ENCODE data around the gene TGFB1I1. TPM values are rescaled to one million over a fixed set of nuclear protein-coding genes. Genes with fewer than 3 reads are reported as not detected.
"Not testable (repeated sequence)": the region's sequence is repeated elsewhere in the genome, so short reads cannot be mapped to it uniquely, and the experiment has no call there.

The TGFB1I1 gene
- polyA plus RNA-seq, 1 donor from 2014 or later = 0.38 TPM

DNA sequence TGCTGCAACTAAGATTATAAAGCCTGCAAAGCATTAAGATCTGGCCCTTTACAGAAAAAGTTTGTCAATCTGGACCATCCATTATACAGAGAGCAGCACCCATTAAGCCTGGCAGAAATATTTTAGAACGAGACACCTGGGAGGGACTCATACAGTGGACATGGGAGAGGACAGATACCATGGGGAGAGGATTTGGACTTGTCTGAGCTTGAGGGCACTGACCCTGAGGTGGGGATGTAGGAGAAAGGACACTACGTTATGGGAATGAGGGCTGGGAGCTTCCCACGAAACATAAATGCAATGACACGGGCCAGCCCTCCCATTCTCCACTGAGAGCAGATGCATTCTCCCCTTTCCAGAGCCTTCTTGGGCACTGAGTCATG lies 30.0 kb downstream of the TGFB1I1 start:
- H3K9ac ChIP-seq (ENCODE audit: low read length) = no peak overlapping the region
- no peak for TF ChIP-seq MXI1 (conservative IDR thresholded peaks at IDR 0.05; ENCODE audit: poor library complexity, severe bottlenecking)
- no peak for TF ChIP-seq TAF1 (IDR thresholded peaks at IDR 0.05; ENCODE audit: low read depth)
- no peak overlapping the region for H3K4me3 ChIP-seq (ENCODE audit: low read length)
- H3K79me2 ChIP-seq (replicated peaks; ENCODE audit: insufficient read depth, low read length) = no peaks in the 10 kb centered on the region
- no peak overlapping the region for H2AFZ ChIP-seq (ENCODE audit: low read depth, low read length)
- H3K27ac ChIP-seq (ENCODE audit: low read length) = no peak overlapping the region
- H3K9me3 ChIP-seq (ENCODE audit: low read length) = no peaks in the 10 kb centered on the region
- no peaks in the 10 kb centered on the region for H3F3A ChIP-seq (ENCODE audit: insufficient read depth, low read length, poor library complexity, severe bottlenecking)
- no peaks in the 10 kb centered on the region for H3K36me3 ChIP-seq (ENCODE audit: insufficient read depth, low read length)
- no peaks in the 10 kb centered on the region for H4K20me1 ChIP-seq (ENCODE audit: insufficient read depth)
- H3K9me2 ChIP-seq (ENCODE audit: insufficient read depth, low read length) = no peaks in the 10 kb centered on the region
- no peak overlapping the region for H3K4me2 ChIP-seq (ENCODE audit: low read length)
- H3K27me3 ChIP-seq (ENCODE audit: insufficient read depth, low read depth, low read length) = no peaks in the 10 kb centered on the region

- no peak overlapping the region for H3K4me2 ChIP-seq (ENCODE audit: low read length)
- H3K79me2 ChIP-seq (replicated peaks; ENCODE audit: insufficient read depth, low read length) = no peaks in the 10 kb centered on the region
- H2AFZ ChIP-seq (ENCODE audit: low read depth, low read length) = no peak overlapping the region
- H3K9me3 ChIP-seq (ENCODE audit: low read length) = no peaks in the 10 kb centered on the region
- H3K36me3 ChIP-seq (ENCODE audit: insufficient read depth, low read length) = no peaks in the 10 kb centered on the region
- no peak overlapping the region for H3K9ac ChIP-seq (ENCODE audit: low read length)
- no peaks in the 10 kb centered on the region for H3F3A ChIP-seq (ENCODE audit: insufficient read depth, low read length, poor library complexity, severe bottlenecking)
- no peak for TF ChIP-seq TAF1 (IDR thresholded peaks at IDR 0.05; ENCODE audit: low read depth)
- TF ChIP-seq POLR2AphosphoS5 (IDR thresholded peaks at IDR 0.05) = no peak
- TF ChIP-seq EZH2 (IDR thresholded peaks at IDR 0.05; ENCODE audit: borderline replicate concordance, insufficient read depth, low read length, poor library complexity, severe bottlenecking) = no peak
- TF ChIP-seq EP300 (conservative IDR thresholded peaks at IDR 0.05; ENCODE audit: poor library complexity, severe bottlenecking) = no peak
- no peaks in the 10 kb centered on the region for H3K27me3 ChIP-seq (ENCODE audit: insufficient read depth, low read depth, low read length)
- H3K9me2 ChIP-seq (ENCODE audit: insufficient read depth, low read length) = no peaks in the 10 kb centered on the region
- H3K4me3 ChIP-seq (ENCODE audit: low read length) = no peak overlapping the region
- no peaks in the 10 kb centered on the region for H4K20me1 ChIP-seq (ENCODE audit: insufficient read depth)
- H3K27ac ChIP-seq (ENCODE audit: low read length) = no peak overlapping the region
Measured at GRCh38 chr16:31502981-31503380, 31.0 kb downstream of the TGFB1I1 start.

DNA sequence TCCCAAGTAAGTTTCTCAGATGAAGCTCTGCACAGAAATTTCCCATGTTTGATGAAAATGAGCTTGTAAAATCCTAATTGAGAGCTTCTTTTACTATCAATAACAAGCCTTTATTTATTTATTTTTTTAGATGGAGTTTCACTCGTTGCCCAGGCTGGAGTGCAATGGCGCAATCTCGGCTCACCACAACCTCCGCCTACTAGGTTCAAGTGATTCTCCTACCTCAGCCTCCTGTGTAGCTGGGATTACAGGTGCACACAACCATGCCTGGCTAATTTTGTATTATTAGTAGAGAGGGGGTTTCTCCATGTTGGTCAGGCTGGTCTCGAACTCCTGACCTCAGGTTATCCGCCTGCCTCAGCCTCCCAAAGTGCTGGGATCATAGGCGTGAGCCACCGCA lies 31.6 kb downstream of the TGFB1I1 start:
- not testable (repeated sequence) for H3K36me3 ChIP-seq (ENCODE audit: insufficient read depth, low read length); H3K9me2 ChIP-seq (ENCODE audit: insufficient read depth, low read length); H3K79me2 ChIP-seq (replicated peaks; ENCODE audit: insufficient read depth, low read length); H3F3A ChIP-seq (ENCODE audit: insufficient read depth, low read length, poor library complexity, severe bottlenecking); H3K27ac ChIP-seq (ENCODE audit: low read length); H4K20me1 ChIP-seq (ENCODE audit: insufficient read depth); H3K4me2 ChIP-seq (ENCODE audit: low read length); H3K9me3 ChIP-seq (ENCODE audit: low read length); H3K4me3 ChIP-seq (ENCODE audit: low read length); H2AFZ ChIP-seq (ENCODE audit: low read depth, low read length); H3K9ac ChIP-seq (ENCODE audit: low read length); H3K27me3 ChIP-seq (ENCODE audit: insufficient read depth, low read depth, low read length)

DNA sequence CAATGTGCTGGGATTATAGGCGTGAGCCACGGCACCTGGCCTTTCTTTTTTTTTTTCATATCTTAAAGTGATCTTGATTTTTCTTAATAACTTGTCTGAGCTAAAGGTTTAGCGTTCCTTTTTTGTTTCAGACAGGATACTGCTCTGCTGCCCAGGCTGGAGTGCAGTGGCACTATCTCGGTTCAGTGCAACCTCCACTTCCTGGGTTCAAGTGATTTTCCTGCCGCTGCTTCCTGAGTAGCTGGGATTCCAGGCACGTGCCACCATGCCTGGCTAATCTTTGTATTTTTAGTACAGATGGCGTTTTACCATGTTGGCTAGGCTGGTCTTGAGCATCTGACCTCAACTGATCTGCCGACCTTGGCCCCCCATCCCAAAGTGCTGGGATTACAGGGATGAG lies 32.2 kb downstream of the TGFB1I1 start:
- no peak overlapping the region for H3K4me3 ChIP-seq (ENCODE audit: low read length)
- H3F3A ChIP-seq (ENCODE audit: insufficient read depth, low read length, poor library complexity, severe bottlenecking) = no peaks in the 10 kb centered on the region
- H3K9me3 ChIP-seq (ENCODE audit: low read length) = no peaks in the 10 kb centered on the region
- no peaks in the 10 kb centered on the region for H3K27me3 ChIP-seq (ENCODE audit: insufficient read depth, low read depth, low read length)
- no peak overlapping the region for H3K27ac ChIP-seq (ENCODE audit: low read length)
- TF ChIP-seq TAF1 (IDR thresholded peaks at IDR 0.05; ENCODE audit: low read depth) (no peak), REST (IDR thresholded peaks at IDR 0.05; ENCODE audit: borderline replicate concordance) (no peak), SMC3 (conservative IDR thresholded peaks at IDR 0.05; ENCODE audit: poor library complexity) (no peak), EP300 (conservative IDR thresholded peaks at IDR 0.05; ENCODE audit: poor library complexity, severe bottlenecking) (no peak), MXI1 (conservative IDR thresholded peaks at IDR 0.05; ENCODE audit: poor library complexity, severe bottlenecking) (no peak), RAD21 (conservative IDR thresholded peaks at IDR 0.05) (no peak), EZH2 (IDR thresholded peaks at IDR 0.05; ENCODE audit: borderline replicate concordance, insufficient read depth, low read length, poor library complexity, severe bottlenecking) (no peak), POLR2AphosphoS5 (IDR thresholded peaks at IDR 0.05) (no peak)
- TF ChIP-seq, protein P1, sequence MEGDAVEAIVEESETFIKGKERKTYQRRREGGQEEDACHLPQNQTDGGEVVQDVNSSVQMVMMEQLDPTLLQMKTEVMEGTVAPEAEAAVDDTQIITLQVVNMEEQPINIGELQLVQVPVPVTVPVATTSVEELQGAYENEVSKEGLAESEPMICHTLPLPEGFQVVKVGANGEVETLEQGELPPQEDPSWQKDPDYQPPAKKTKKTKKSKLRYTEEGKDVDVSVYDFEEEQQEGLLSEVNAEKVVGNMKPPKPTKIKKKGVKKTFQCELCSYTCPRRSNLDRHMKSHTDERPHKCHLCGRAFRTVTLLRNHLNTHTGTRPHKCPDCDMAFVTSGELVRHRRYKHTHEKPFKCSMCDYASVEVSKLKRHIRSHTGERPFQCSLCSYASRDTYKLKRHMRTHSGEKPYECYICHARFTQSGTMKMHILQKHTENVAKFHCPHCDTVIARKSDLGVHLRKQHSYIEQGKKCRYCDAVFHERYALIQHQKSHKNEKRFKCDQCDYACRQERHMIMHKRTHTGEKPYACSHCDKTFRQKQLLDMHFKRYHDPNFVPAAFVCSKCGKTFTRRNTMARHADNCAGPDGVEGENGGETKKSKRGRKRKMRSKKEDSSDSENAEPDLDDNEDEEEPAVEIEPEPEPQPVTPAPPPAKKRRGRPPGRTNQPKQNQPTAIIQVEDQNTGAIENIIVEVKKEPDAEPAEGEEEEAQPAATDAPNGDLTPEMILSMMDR (IDR thresholded peaks at IDR 0.05; ENCODE audit: poor library complexity, severe bottlenecking) = no peak
- H3K4me2 ChIP-seq (ENCODE audit: low read length) = no peak overlapping the region
- no peaks in the 10 kb centered on the region for H4K20me1 ChIP-seq (ENCODE audit: insufficient read depth)
- no peak overlapping the region for H2AFZ ChIP-seq (ENCODE audit: low read depth, low read length)
- H3K36me3 ChIP-seq (ENCODE audit: insufficient read depth, low read length) = no peaks in the 10 kb centered on the region
- H3K9ac ChIP-seq (ENCODE audit: low read length) = no peak overlapping the region
- no peaks in the 10 kb centered on the region for H3K9me2 ChIP-seq (ENCODE audit: insufficient read depth, low read length)
- peaks cover 7% of the 10 kb centered on the region for H3K79me2 ChIP-seq (replicated peaks; ENCODE audit: insufficient read depth, low read length)
